ENCODE measurements around the gene DARS1. TPM values are rescaled to one million over a fixed set of nuclear protein-coding genes. Genes with fewer than 3 reads are reported as not detected.

The DARS1 gene
- total and polyA plus RNA-seq, 2 of the 13 experiments (the other 11 are each of a cell fraction or from before 2014, with no cell fraction given), result 149 to 230 TPM

GRCh38 chr2:135985826-135986393, 484 bp upstream of the DARS1 start (continued):
- TF ChIP-seq ZNF318 (CRISPR knock-in tag; IDR thresholded peaks at IDR 0.05), result peak; percentile 30; the same call in 1 of the 2 replicates
- TF ChIP-seq SIN3A (IDR thresholded peaks at IDR 0.05; ENCODE audit: borderline replicate concordance, low read depth, low read length), result no peak
- TF ChIP-seq AHDC1 (CRISPR knock-in tag; IDR thresholded peaks at IDR 0.05; ENCODE audit: borderline replicate concordance), result no peak; the same call in 1 of the 2 replicates
- 0 out of 2 replicates have a peak, but pooled peaks have one; percentile 6 for TF ChIP-seq ZNF12 (CRISPR knock-in tag; IDR thresholded peaks at IDR 0.05)
- no peak for TF ChIP-seq FOXO1 (CRISPR knock-in tag; IDR thresholded peaks at IDR 0.05)
- no peak for TF ChIP-seq ZNF382 (CRISPR knock-in tag; IDR thresholded peaks at IDR 0.05; ENCODE audit: borderline replicate concordance)
- TF ChIP-seq ZC3H13 (CRISPR knock-in tag; IDR thresholded peaks at IDR 0.05), result peak; percentile 90; the same call in 1 of the 2 replicates
- TF ChIP-seq ZBTB10 (CRISPR knock-in tag; IDR thresholded peaks at IDR 0.05; ENCODE audit: borderline replicate concordance), result no peak
- TF ChIP-seq SMAD1 (CRISPR knock-in tag; IDR thresholded peaks at IDR 0.05; ENCODE audit: borderline replicate concordance, low read depth), result no peak; the same call in 1 of the 2 replicates
- TF ChIP-seq MAX (IDR thresholded peaks at IDR 0.05), result no peak
- no peak for TF ChIP-seq POLR2A (IDR thresholded peaks at IDR 0.05; ENCODE audit: insufficient read depth in 1 of 2, low read depth in 2 of 2, low read length in 2 of 2)
- no peak for TF ChIP-seq ESRRA (CRISPR knock-in tag; IDR thresholded peaks at IDR 0.05; ENCODE audit: low read depth)
